Endothelial cell (in vitro differentiated cells): ENCODE data around the gene UNK. TPM values are rescaled to one million over a fixed set of nuclear protein-coding genes. Genes with fewer than 3 reads are reported as not detected.

Experiments
- DNase-seq: peaks from one replicate; pipeline ENCODE4 v3.0.0; 2021; ENCODE audit warnings: low spot score
- H3K27ac Mint-ChIP-seq: one replicate; pipeline ENCODE4 v1.8.0; 2021; ENCODE audit warnings: mixed read lengths, inconsistent platforms; ENCODE audit not compliant: unreplicated experiment
- H3K27me3 Mint-ChIP-seq: one replicate; pipeline ENCODE4 v1.8.0; 2021; ENCODE audit warnings: mild to moderate bottlenecking, moderate library complexity, mixed read lengths, inconsistent platforms; ENCODE audit not compliant: unreplicated experiment
- H3K36me3 Mint-ChIP-seq: one replicate; pipeline ENCODE4 v1.8.0; 2021; ENCODE audit warnings: mild to moderate bottlenecking, low read depth, mixed read lengths, inconsistent platforms; ENCODE audit not compliant: unreplicated experiment
- H3K4me1 Mint-ChIP-seq: one replicate; pipeline ENCODE4 v1.8.0; 2021; ENCODE audit warnings: mild to moderate bottlenecking, mixed read lengths, inconsistent platforms; ENCODE audit not compliant: unreplicated experiment
- H3K4me3 Mint-ChIP-seq: one replicate; pipeline ENCODE4 v1.8.0; 2021; ENCODE audit warnings: mild to moderate bottlenecking, mixed read lengths, inconsistent platforms; ENCODE audit not compliant: unreplicated experiment
- H3K9me3 Mint-ChIP-seq: one replicate; pipeline ENCODE4 v1.8.0; 2021; ENCODE audit warnings: mixed read lengths, inconsistent platforms; ENCODE audit not compliant: unreplicated experiment
- total RNA-seq: library from RNA; stranded (reverse); fragmentation: NEBNext Ultra II Directional; extraction: Animal tissue kit (Norgen Biotek cat#: 25700); gene quantifications from one replicate; pipeline ENCODE4 v1.2.1, GENCODE V29; 2021; ENCODE audit not compliant: unreplicated experiment
- TF ChIP-seq, protein P1 (sequence below): fragments of 200-600 bp; sonication (generic); IDR thresholded peaks from one replicate; pipeline ENCODE4 v1.5.0; 2021; ENCODE audit warnings: antibody characterized with exemption; ENCODE audit not compliant: unreplicated experiment

UNK gene
- total RNA-seq, 1 donor from 2014 or later: 28.8 TPM

DNA sequence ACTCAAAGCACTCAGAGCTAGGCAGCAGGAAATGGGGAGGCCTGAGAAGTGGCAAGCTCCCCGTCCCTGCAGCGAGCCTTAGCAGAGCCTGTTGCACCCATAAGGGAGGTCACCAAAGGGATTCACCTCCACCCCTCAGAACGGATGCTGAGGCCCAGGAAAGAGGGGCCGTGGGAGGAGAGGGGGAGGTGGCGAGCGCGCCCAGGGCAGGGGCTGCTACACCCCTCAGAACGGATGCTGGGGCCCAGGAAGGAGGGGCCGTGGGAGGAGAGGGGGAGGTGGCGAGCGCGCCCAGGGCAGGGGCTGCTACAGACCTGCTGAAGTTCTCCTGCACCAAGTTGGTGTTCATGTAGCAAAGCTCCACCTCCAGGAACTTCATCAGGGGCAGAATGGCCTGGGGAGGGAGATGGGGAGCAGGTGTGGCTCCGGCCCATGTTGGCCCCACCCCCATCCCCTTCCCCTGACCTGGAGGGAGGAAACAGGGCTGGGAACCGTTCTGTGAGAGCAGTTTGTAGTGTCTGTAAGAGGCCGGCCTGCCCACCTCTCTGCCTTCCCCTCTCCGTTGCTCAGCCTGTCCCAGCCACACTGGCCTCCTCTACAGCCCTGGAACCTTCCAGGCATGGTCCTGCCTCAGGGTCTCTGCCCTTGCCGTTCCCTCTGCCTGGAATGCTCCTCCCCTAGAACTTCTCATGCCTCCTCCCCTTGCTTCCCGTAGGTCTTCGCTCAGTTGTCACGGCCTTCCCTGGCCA is 48.2 kb downstream of the UNK start:
- peaks cover 16% of the 10 kb centered on the region for H3K4me1 Mint-ChIP-seq
- peak; percentile 38 for DNase-seq
- no peaks in the 10 kb centered on the region for H3K9me3 Mint-ChIP-seq
- H3K27ac Mint-ChIP-seq: no peak overlapping the region
- H3K36me3 Mint-ChIP-seq: peaks cover 5% of the 10 kb centered on the region
- H3K27me3 Mint-ChIP-seq: peaks cover 9% of the 10 kb centered on the region
- TF ChIP-seq, protein P1, sequence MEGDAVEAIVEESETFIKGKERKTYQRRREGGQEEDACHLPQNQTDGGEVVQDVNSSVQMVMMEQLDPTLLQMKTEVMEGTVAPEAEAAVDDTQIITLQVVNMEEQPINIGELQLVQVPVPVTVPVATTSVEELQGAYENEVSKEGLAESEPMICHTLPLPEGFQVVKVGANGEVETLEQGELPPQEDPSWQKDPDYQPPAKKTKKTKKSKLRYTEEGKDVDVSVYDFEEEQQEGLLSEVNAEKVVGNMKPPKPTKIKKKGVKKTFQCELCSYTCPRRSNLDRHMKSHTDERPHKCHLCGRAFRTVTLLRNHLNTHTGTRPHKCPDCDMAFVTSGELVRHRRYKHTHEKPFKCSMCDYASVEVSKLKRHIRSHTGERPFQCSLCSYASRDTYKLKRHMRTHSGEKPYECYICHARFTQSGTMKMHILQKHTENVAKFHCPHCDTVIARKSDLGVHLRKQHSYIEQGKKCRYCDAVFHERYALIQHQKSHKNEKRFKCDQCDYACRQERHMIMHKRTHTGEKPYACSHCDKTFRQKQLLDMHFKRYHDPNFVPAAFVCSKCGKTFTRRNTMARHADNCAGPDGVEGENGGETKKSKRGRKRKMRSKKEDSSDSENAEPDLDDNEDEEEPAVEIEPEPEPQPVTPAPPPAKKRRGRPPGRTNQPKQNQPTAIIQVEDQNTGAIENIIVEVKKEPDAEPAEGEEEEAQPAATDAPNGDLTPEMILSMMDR: no peak
- H3K4me3 Mint-ChIP-seq: peak overlapping the region; percentile 40

DNA sequence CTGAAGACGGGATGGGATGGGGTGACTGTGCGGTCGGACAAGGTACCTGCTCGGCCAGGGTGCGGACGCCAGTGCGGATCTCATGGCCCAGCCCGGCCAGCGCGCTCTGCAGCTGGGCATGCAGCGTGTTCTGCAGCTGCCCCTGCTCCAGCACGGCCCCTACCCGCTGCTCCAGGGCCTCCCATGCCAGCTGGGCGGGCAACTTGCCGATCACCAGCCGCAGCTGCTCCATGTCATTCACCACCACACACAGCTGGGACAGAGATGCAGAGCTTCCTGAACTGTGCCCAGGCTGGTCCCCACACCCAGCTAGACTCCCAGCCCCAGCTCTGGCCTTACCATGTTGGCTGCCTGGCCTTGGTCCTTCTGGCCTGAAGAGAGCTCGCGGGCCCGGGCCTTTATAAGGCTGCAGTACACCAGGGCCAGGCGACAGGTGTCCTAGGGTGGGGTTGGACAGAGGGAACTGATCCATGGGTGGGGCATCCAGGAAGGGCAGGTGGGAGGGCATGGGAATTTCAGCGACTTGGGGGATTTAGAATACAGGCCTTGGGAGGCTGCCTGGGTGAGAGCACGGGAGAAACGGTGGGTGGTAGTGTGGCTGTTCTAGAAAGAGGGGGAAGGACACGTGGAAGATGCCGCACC is 49.8 kb downstream of the UNK start:
- no peak overlapping the region for H3K27ac Mint-ChIP-seq
- peaks cover 11% of the 10 kb centered on the region for H3K27me3 Mint-ChIP-seq
- H3K4me1 Mint-ChIP-seq: peaks cover 11% of the 10 kb centered on the region
- no peak for DNase-seq
- no peak overlapping the region for H3K4me3 Mint-ChIP-seq
- TF ChIP-seq, protein P1: no peak
- H3K9me3 Mint-ChIP-seq: no peaks in the 10 kb centered on the region
- peaks cover 5% of the 10 kb centered on the region for H3K36me3 Mint-ChIP-seq

- DNase-seq: no peak
- TF ChIP-seq, protein P1: no peak
- Mint-ChIP-seq H3K27me3 (peaks cover 10% of the 10 kb centered on the region), H3K9me3 (no peaks in the 10 kb centered on the region), H3K27ac (no peak overlapping the region), H3K36me3 (peaks cover 5% of the 10 kb centered on the region), H3K4me3 (no peak overlapping the region), H3K4me1 (peaks cover 11% of the 10 kb centered on the region)
These were observed 50.5 kb downstream of the UNK start for GRCh38 chr17:75834928-75835653.

DNA sequence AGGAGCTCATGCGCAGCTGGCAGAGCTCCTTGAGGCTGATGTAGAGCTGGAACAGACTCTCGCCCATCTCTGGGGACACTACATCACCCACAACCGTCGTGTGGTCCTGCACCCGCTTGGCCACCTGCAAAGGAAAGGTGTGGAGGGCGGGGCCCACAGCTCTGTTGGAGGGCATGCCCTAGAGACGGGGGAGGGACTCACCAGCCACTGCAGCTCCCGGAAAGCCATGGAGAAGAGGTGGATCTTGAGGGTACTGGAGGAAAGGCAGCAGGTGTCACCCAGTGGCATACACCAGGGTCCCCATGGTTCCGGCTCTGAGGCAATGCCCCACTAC is 51.0 kb downstream of the UNK start:
- TF ChIP-seq, protein P1: no peak
- Mint-ChIP-seq H3K4me3 (no peak overlapping the region), H3K9me3 (no peaks in the 10 kb centered on the region), H3K36me3 (peaks cover 5% of the 10 kb centered on the region), H3K4me1 (peaks cover 11% of the 10 kb centered on the region), H3K27me3 (peaks cover 10% of the 10 kb centered on the region), H3K27ac (no peak overlapping the region)
- no peak for DNase-seq
